ENCODE results near the gene HSD17B12.

DNA sequence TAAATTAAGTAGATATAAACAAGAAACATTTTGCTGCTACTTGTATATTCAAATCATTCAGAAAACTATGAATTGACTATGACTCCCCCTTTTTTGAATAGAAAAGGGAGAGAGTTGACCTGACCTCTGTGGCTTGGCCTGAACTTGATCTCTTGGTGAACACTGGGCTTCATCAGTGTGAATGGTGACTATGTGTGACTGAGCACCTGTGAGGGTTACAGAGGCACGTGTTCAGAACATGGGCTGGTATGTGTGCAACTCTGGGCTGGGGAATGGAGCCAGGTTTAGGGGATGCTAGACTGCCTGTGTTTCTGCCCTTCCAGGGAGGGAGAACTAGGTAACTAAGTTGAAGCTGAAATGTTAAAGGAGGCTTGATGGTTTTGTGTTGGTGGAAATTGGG is 29.2 kb downstream of the HSD17B12 start:
- TF ChIP-seq CTCF (conservative IDR thresholded peaks at IDR 0.05; ENCODE audit: low read depth, low read length) (no peak), EZH2 (IDR thresholded peaks at IDR 0.05; ENCODE audit: borderline replicate concordance, low read depth, low read length, poor library complexity, severe bottlenecking) (no peak)
